NCI-H510A (cell line): ENCODE data around the gene PCDHGA5.
"Not testable (repeated sequence)": the region's sequence is repeated elsewhere in the genome, so short reads cannot be mapped to it uniquely, and the experiment has no call there.

Experiments
- DNase-seq: peaks from one replicate; lab custom pipeline; 2025; lab: John Stamatoyannopoulos, UW

Gene PCDHGA5

DNA sequence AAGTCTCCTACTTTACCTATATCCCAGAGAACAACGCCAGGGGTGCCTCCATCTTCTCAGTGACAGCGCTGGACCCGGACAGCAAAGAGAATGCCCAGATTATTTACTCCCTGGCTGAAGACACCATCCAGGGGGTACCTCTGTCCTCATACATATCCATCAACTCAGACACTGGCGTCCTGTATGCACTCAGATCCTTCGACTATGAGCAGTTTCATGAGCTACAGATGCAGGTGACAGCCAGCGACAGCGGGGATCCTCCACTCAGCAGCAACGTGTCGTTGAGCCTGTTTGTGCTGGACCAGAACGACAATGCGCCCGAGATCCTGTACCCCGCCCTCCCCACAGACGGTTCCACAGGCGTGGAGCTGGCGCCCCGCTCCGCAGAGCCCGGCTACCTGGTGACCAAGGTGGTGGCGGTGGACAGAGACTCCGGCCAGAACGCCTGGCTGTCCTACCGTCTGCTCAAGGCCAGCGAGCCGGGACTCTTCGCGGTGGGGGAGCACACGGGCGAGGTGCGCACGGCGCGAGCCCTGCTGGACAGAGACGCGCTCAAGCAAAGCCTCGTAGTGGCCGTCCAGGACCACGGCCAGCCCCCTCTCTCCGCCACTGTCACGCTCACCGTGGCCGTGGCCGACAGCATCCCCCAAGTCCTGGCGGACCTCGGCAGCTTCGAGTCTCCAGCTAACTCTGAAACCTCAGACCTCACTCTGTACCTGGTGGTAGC lies 50.7 kb downstream of the PCDHGA5 start:
- DNase-seq = not testable (repeated sequence)

DNA sequence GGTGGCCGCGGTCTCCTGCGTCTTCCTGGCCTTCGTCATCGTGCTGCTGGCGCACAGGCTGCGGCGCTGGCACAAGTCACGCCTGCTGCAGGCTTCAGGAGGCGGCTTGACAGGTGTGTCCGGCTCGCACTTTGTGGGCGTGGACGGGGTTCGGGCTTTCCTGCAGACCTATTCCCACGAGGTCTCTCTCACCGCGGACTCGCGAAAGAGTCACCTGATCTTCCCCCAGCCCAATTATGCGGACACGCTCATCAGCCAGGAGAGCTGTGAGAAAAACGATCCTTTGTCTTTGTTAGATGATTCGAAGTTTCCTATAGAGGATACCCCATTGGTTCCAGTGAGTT lies 51.3 kb downstream of the PCDHGA5 start:
- DNase-seq = not testable (repeated sequence)
